Dermis microvascular lymphatic vessel endothelial cell (primary cell): ENCODE results near the gene DDX3Y. TPM values are rescaled to one million over a fixed set of nuclear protein-coding genes. Genes with fewer than 3 reads are reported as not detected.
A peak's percentile ranks its signal among the peaks of the same experiment; 100 is the strongest.

Source experiments
- DNase-seq, 2 donors: peaks; one replicate each; pipeline versions ENCODE4 v3.0.0 to v3.0.0-alpha.2; 2010; ENCODE audit warnings: low read depth in 2 of 2
- total RNA-seq: library from RNA; depleted of rRNA; stranded (reverse); fragments of >200 nt; gene quantifications from 2 replicates; pipeline ENCODE4 v1.2.1, GENCODE V29; 2014

DDX3Y gene
- total RNA-seq, result under 0.01 TPM in 1 of 2 replicates, not detected in the other

GRCh38 chrY:12904618-12905516 is at the start of gene DDX3Y:
Gene DDX3Y, plus strand, starts transcription at chrY:12904868. Its CDS starts 69 bp downstream, at chrY:12904937.
- peak in 1 of 2 donors; percentile 96 for DNase-seq

GRCh38 chrY:12855791-12856275 is 48.8 kb upstream of the DDX3Y start:
- no peak for DNase-seq

GRCh38 chrY:12867960-12868359 is 36.7 kb upstream of the DDX3Y start:
- DNase-seq, result no peak

GRCh38 chrY:12896973-12897372 is 7.7 kb upstream of the DDX3Y start:
- peak in 1 of 2 donors; percentile 12 for DNase-seq

- no peak for DNase-seq
Measured at GRCh38 chrY:12898604-12899003, 6.1 kb upstream of the DDX3Y start.

- peak in 1 of 2 donors; percentile 83 for DNase-seq
Measured at GRCh38 chrY:12905517-12905872, 827 bp downstream of the DDX3Y start.

- DNase-seq, result peak in 1 of 2 donors; percentile 10
Measured at GRCh38 chrY:12905895-12906294, 1.2 kb downstream of the DDX3Y start.

- no peak for DNase-seq
Measured at GRCh38 chrY:12913541-12913940, 8.9 kb downstream of the DDX3Y start.

- no peak for DNase-seq
Measured at GRCh38 chrY:12928043-12928442, 23.4 kb downstream of the DDX3Y start.

- no peak for DNase-seq
Measured at GRCh38 chrY:12941725-12942687, 37.3 kb downstream of the DDX3Y start.

Other genes starting within 250 kb of the DDX3Y start
- gene USP9Y, start 203.6 kb upstream of the DDX3Y start, total RNA-seq, result under 0.01 TPM in 1 of 2 replicates, not detected in the other